Measurements from ENCODE around the gene PAK1. TPM values are rescaled to one million over a fixed set of nuclear protein-coding genes. Genes with fewer than 3 reads are reported as not detected.
"Not testable (repeated sequence)": the region's sequence is repeated elsewhere in the genome, so short reads cannot be mapped to it uniquely, and the experiment has no call there.

The PAK1 gene
- total RNA-seq, 1 donor from 2014 or later, result 83.2 TPM

- Mint-ChIP-seq H3K36me3 (no peaks in the 10 kb centered on the region), H3K27me3 (ENCODE audit: low read depth) (no peaks in the 10 kb centered on the region), H3K4me3 (no peak overlapping the region), H3K9me3 (no peaks in the 10 kb centered on the region), H3K4me1 (no peaks in the 10 kb centered on the region), H3K27ac (no peak overlapping the region)
- TF ChIP-seq, protein P1, sequence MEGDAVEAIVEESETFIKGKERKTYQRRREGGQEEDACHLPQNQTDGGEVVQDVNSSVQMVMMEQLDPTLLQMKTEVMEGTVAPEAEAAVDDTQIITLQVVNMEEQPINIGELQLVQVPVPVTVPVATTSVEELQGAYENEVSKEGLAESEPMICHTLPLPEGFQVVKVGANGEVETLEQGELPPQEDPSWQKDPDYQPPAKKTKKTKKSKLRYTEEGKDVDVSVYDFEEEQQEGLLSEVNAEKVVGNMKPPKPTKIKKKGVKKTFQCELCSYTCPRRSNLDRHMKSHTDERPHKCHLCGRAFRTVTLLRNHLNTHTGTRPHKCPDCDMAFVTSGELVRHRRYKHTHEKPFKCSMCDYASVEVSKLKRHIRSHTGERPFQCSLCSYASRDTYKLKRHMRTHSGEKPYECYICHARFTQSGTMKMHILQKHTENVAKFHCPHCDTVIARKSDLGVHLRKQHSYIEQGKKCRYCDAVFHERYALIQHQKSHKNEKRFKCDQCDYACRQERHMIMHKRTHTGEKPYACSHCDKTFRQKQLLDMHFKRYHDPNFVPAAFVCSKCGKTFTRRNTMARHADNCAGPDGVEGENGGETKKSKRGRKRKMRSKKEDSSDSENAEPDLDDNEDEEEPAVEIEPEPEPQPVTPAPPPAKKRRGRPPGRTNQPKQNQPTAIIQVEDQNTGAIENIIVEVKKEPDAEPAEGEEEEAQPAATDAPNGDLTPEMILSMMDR (IDR thresholded peaks at IDR 0.05; ENCODE audit: unreplicated experiment), result no peak
- DNase-seq (ENCODE audit: low spot score in 2 of 2, unreplicated experiment in 2 of 2), result no peak
These were observed 170.6 kb downstream of the PAK1 start for GRCh38 chr11:77303328-77303727.

DNA sequence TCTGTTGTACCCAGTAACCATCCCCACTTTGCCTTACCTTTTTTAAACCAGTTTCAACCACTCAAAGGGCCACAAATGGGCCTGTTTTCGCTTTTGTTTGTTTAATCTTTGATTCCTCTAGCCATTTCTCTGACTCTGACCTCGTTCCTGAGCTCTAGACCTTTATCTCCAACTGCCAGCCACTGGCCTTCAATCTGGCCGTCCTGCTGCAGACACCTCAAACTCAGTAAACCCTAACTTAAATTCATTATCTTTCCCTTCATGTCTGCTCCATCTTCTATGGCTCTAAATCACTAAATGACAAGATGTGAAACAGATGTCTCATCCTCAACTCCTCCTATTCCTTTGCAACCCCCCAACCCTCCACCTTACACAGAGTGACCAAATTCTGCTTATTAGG is 171.1 kb downstream of the PAK1 start:
- H3K36me3 Mint-ChIP-seq, result no peaks in the 10 kb centered on the region
- no peaks in the 10 kb centered on the region for H3K4me1 Mint-ChIP-seq
- H3K27me3 Mint-ChIP-seq (ENCODE audit: low read depth), result no peaks in the 10 kb centered on the region
- no peaks in the 10 kb centered on the region for H3K9me3 Mint-ChIP-seq
- H3K27ac Mint-ChIP-seq, result no peak overlapping the region
- no peak overlapping the region for H3K4me3 Mint-ChIP-seq
- TF ChIP-seq, protein P1 (IDR thresholded peaks at IDR 0.05; ENCODE audit: unreplicated experiment), result no peak
- DNase-seq (ENCODE audit: low spot score in 2 of 2, unreplicated experiment in 2 of 2), result no peak

DNA sequence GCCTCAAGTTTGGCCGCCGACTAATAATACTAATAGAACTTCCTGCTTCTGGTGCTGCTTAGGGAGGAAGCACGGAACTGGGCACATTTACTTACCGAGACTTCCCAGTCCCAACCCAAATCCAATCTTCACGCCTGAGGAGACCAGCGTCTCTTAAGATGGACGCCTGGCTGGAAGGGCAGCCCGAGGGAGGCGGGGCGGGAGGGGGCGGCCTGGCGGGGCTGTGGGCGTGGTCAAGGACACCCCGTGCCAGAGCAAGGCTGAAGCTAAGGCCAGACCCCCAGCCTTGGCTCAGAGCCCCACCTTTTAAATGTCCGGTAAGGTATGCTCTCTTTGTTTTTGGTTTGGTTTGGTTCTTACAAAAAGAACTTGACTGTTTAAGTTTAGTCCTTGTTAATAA is 172.4 kb downstream of the PAK1 start, which contains the start of gene GDPD4:
Gene GDPD4 (minus strand): TSS at position 177 of the 400 bp plus-strand sequence. CDS start 16,549 bp downstream, outside the sequence.
- Mint-ChIP-seq H3K4me1 (no peaks in the 10 kb centered on the region), H3K36me3 (no peaks in the 10 kb centered on the region), H3K27me3 (ENCODE audit: low read depth) (no peaks in the 10 kb centered on the region), H3K9me3 (no peaks in the 10 kb centered on the region), H3K27ac (no peak within 1 kb of the TSS), H3K4me3 (no peak within 1 kb of the TSS)
- no peak for DNase-seq (ENCODE audit: low spot score in 2 of 2, unreplicated experiment in 2 of 2)
- TF ChIP-seq, protein P1 (IDR thresholded peaks at IDR 0.05; ENCODE audit: unreplicated experiment), result no peak

DNA sequence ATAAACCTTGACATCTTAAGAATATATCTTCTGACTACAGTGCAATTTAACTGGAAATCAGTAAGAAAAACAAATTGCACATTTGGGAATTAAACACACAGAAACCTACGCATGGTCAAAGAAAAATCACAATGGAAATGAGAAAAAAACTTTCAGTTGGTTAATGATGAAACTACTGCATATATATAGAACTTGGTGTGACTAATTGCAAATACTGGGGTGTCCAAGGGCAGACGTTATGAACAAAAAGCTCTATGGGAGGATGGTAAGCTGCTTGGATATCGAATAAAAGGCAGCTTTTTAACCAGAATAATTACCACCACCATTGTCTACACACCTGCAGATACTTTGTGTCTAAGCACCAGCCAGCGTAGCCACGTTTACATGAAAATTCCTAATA is 173.2 kb downstream of the PAK1 start:
- H3K27me3 Mint-ChIP-seq (ENCODE audit: low read depth), result no peaks in the 10 kb centered on the region
- H3K9me3 Mint-ChIP-seq, result no peaks in the 10 kb centered on the region
- H3K4me1 Mint-ChIP-seq, result no peaks in the 10 kb centered on the region
- H3K27ac Mint-ChIP-seq, result no peak overlapping the region
- no peak for DNase-seq (ENCODE audit: low spot score in 2 of 2, unreplicated experiment in 2 of 2)
- no peak overlapping the region for H3K4me3 Mint-ChIP-seq
- H3K36me3 Mint-ChIP-seq, result no peaks in the 10 kb centered on the region
- TF ChIP-seq, protein P1 (IDR thresholded peaks at IDR 0.05; ENCODE audit: unreplicated experiment), result no peak

DNA sequence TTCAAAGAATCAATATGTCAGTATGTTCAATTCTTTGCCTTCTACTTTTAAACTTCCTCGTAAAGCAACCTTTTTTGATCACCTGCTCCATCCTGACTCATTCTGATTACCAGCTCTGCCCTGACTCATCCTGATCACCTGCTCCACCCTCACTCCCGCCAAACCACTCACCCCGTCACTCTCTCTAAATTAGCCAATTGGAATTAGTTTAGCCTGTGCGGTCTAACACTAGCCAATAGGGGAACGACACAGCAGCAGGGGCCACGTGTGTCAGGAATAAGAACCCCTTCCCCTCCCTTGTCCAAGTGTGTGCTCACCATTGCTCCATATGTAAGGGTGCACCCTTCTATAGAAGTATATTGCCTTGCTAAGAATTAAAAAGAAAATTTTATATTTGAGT is 173.9 kb downstream of the PAK1 start:
- not testable (repeated sequence) for H3K27ac Mint-ChIP-seq; H3K27me3 Mint-ChIP-seq (ENCODE audit: low read depth)

GRCh38 chr11:77299528-77299993 is 174.3 kb downstream of the PAK1 start:
- TF ChIP-seq, protein P1 (IDR thresholded peaks at IDR 0.05; ENCODE audit: unreplicated experiment), result no peak
- Mint-ChIP-seq H3K27me3 (ENCODE audit: low read depth) (no peaks in the 10 kb centered on the region), H3K27ac (no peak overlapping the region), H3K4me3 (no peak overlapping the region), H3K36me3 (no peaks in the 10 kb centered on the region), H3K4me1 (no peaks in the 10 kb centered on the region), H3K9me3 (peaks cover 2% of the 10 kb centered on the region)
- DNase-seq (ENCODE audit: low spot score in 2 of 2, unreplicated experiment in 2 of 2), result no peak

More for the DNA sequence above, 173.9 kb downstream of the PAK1 start:
- not testable (repeated sequence) for H3K4me3 Mint-ChIP-seq; H3K4me1 Mint-ChIP-seq; H3K9me3 Mint-ChIP-seq; H3K36me3 Mint-ChIP-seq; DNase-seq (ENCODE audit: low spot score in 2 of 2, unreplicated experiment in 2 of 2)

Measured in mesothelial cell of epicardium (in vitro differentiated cells).